ENCODE measurements around the gene EIF3F.

EIF3F gene

DNA sequence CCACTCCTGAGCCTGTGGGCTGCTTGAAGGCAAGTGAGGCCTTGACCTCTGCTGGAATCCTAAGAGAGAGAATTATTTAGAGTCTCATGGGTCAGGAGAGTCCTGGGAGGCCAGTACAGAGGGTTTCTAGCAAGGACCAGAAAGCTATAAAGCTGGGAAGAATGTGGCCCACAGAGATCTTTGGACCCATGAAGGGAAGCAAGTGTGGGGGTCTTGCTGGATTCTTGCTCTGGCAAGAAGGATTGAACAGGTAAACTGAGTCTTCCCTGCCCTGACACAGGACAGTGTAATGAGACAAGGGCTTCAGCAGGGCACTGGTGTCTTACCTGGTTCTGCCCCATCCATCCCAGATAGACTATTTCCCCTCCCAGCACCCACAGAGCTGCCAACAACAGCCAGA is 18.4 kb downstream of the EIF3F start:
- Histone ChIP-seq H3K9me3 (ENCODE audit: control extremely low read depth in 1 of 5, control insufficient read depth in 4 of 5, insufficient read depth in 2 of 5, low read depth in 1 of 5, low read length in 4 of 5) (no peaks in the 10 kb centered on the region), H3K4me3 (ENCODE audit: control insufficient read depth in 1 of 7, extremely low read depth in 1 of 7, insufficient read depth in 4 of 7, low read depth in 2 of 7, low read length in 6 of 7) (no peak overlapping the region), H3K27me3 (replicated peaks in 2 of 5; ENCODE audit: control insufficient read depth in 4 of 5, insufficient read depth in 5 of 5, low read length in 4 of 5) (peaks cover 0 to 2% (median 0%) of the 10 kb centered on the region in 5 experiments), H3K27ac (ENCODE audit: insufficient read depth in 1 of 2, low read depth in 1 of 2, low read length in 2 of 2, poor library complexity in 1 of 2, severe bottlenecking in 2 of 2) (no peak overlapping the region), H3K36me3 (ENCODE audit: control insufficient read depth in 4 of 4, insufficient read depth in 4 of 4, low read length in 3 of 4) (no peaks in the 10 kb centered on the region), H3K4me1 (ENCODE audit: control extremely low read depth in 1 of 4, control insufficient read depth in 4 of 4, insufficient read depth in 4 of 4, low read length in 3 of 4) (no peaks in the 10 kb centered on the region)
- DNase-seq = no peak
- ChIA-PET CTCF (interaction anchor here (1.1 to 11.4 kb wide), 10 partner anchors 11 to 90 kb away, joined by 3 to 429 read pairs (median 8); partner anchors contain the start of genes EIF3F and TUB), POLR2A (no interaction called here)

DNA sequence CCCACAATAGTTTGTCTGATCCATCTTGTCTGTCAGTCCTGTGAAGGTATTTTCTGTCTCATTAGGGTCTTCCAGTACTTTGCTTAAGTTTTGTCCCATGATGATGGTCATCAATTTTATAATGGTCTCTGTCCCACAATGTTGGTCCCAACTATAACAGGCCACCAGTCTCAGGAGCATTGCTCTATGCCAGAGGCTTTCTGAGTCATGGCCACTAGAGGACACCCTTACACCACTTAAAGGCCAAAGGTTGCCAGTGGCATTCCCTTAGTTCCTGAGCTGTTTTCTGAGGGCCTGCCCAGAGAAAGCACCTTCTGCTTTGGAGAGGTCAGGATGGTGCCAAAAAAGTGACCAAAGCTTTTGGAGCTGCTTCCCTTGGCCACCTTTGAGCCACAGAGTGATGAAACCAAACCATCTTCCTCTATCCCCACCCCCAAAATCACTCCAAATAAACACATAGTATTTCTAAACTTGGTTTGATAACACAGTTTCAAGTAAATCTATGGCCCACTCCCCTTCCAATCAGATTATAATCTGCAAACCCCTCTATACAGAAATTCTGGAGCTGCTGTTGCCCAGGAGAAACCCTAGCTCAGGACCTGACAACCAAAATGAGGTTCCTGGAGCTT is 19.3 kb downstream of the EIF3F start:
- Histone ChIP-seq H3K27ac (ENCODE audit: insufficient read depth in 1 of 2, low read depth in 1 of 2, low read length in 2 of 2, poor library complexity in 1 of 2, severe bottlenecking in 2 of 2) (no peak overlapping the region), H3K4me1 (ENCODE audit: control extremely low read depth in 1 of 4, control insufficient read depth in 4 of 4, insufficient read depth in 4 of 4, low read length in 3 of 4) (no peaks in the 10 kb centered on the region), H3K4me3 (ENCODE audit: control insufficient read depth in 1 of 7, extremely low read depth in 1 of 7, insufficient read depth in 4 of 7, low read depth in 2 of 7, low read length in 6 of 7) (no peak overlapping the region), H3K36me3 (ENCODE audit: control insufficient read depth in 4 of 4, insufficient read depth in 4 of 4, low read length in 3 of 4) (no peaks in the 10 kb centered on the region), H3K27me3 (replicated peaks in 2 of 5; ENCODE audit: control insufficient read depth in 4 of 5, insufficient read depth in 5 of 5, low read length in 4 of 5) (peaks cover 0 to 2% (median 0%) of the 10 kb centered on the region in 5 experiments), H3K9me3 (ENCODE audit: control extremely low read depth in 1 of 5, control insufficient read depth in 4 of 5, insufficient read depth in 2 of 5, low read depth in 1 of 5, low read length in 4 of 5) (no peaks in the 10 kb centered on the region)
- POLR2A ChIA-PET = interaction anchor here (0.7 kb wide), 1 partner anchor 87 kb away, joined by 3 read pairs; no protein-coding TSS in a partner anchor
- peak; percentile 51 to 69 (median 61) for DNase-seq
- CTCF ChIA-PET = interaction anchor here (0.7 to 11.4 kb wide), 23 partner anchors 10 to 103 kb away, joined by 3 to 429 read pairs (median 4); partner anchors contain the start of genes EIF3F and TUB

DNA sequence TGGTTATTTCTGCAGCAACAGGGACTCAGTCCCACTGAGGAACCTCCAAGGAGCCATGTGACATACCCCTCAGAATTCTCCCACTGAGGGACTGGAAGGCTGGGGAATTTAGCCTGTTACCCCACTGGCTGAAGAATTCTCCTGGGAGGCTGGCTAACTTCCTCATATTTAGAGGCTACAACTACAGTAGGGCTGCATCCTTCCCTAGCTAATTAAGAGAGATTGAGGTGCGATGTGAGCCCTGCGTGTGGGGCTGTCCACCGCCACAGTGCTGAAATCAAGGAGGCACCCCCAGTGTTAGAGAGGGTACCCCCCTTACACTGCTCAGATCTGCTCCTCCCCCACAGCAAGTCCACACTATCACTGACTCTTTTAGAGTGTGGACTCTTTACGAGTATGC is 21.1 kb downstream of the EIF3F start:
- Histone ChIP-seq H3K36me3 (ENCODE audit: control insufficient read depth in 4 of 4, insufficient read depth in 4 of 4, low read length in 3 of 4) (no peaks in the 10 kb centered on the region), H3K27me3 (replicated peaks in 2 of 5; ENCODE audit: control insufficient read depth in 4 of 5, insufficient read depth in 5 of 5, low read length in 4 of 5) (peaks cover 0 to 2% (median 0%) of the 10 kb centered on the region in 5 experiments), H3K27ac (ENCODE audit: insufficient read depth in 1 of 2, low read depth in 1 of 2, low read length in 2 of 2, poor library complexity in 1 of 2, severe bottlenecking in 2 of 2) (no peak overlapping the region), H3K9me3 (ENCODE audit: control extremely low read depth in 1 of 5, control insufficient read depth in 4 of 5, insufficient read depth in 2 of 5, low read depth in 1 of 5, low read length in 4 of 5) (no peaks in the 10 kb centered on the region), H3K4me3 (ENCODE audit: control insufficient read depth in 1 of 7, extremely low read depth in 1 of 7, insufficient read depth in 4 of 7, low read depth in 2 of 7, low read length in 6 of 7) (no peak overlapping the region), H3K4me1 (ENCODE audit: control extremely low read depth in 1 of 4, control insufficient read depth in 4 of 4, insufficient read depth in 4 of 4, low read length in 3 of 4) (no peaks in the 10 kb centered on the region)
- CTCF ChIA-PET = interaction anchor here (0.6 to 11.4 kb wide), 7 partner anchors 9 to 670 kb away, joined by 3 to 429 read pairs (median 8); no protein-coding TSS in a partner anchor
- WGBS (ENCODE audit: insufficient coverage) = no CpG with 5 or more reads among the region's 4 CpGs
- peak in 2 of 3 donors; percentile 21 to 47 for DNase-seq
- POLR2A ChIA-PET = interaction anchor here (1.2 kb wide), 1 partner anchor 80 kb away, joined by 3 read pairs; no protein-coding TSS in a partner anchor

DNA sequence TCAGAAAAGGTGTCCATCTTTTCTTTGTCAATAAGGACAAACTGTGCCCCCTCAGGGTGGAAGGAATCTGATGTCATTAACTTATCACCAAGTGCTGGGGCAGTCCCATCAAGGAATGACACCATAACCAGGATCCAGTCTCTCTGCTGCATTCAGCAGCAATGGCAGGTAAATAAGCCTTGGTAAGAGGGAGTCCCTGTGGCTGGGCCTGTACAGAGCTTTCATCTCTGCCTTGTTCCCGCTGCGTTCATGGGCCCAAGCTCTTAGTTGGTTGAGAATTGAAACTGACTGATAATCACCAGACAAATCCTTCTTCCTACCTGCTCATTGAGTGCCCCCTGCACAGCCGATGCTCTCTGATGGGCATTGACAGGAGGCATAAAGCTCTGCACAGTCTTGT is 22.7 kb downstream of the EIF3F start:
- Histone ChIP-seq H3K36me3 (ENCODE audit: control insufficient read depth in 4 of 4, insufficient read depth in 4 of 4, low read length in 3 of 4) (no peaks in the 10 kb centered on the region), H3K4me1 (ENCODE audit: control extremely low read depth in 1 of 4, control insufficient read depth in 4 of 4, insufficient read depth in 4 of 4, low read length in 3 of 4) (no peaks in the 10 kb centered on the region), H3K4me3 (ENCODE audit: control insufficient read depth in 1 of 7, extremely low read depth in 1 of 7, insufficient read depth in 4 of 7, low read depth in 2 of 7, low read length in 6 of 7) (no peak overlapping the region), H3K27ac (ENCODE audit: insufficient read depth in 1 of 2, low read depth in 1 of 2, low read length in 2 of 2, poor library complexity in 1 of 2, severe bottlenecking in 2 of 2) (no peak overlapping the region), H3K9me3 (ENCODE audit: control extremely low read depth in 1 of 5, control insufficient read depth in 4 of 5, insufficient read depth in 2 of 5, low read depth in 1 of 5, low read length in 4 of 5) (no peaks in the 10 kb centered on the region), H3K27me3 (replicated peaks in 2 of 5; ENCODE audit: control insufficient read depth in 4 of 5, insufficient read depth in 5 of 5, low read length in 4 of 5) (peaks cover 0 to 5% (median 0%) of the 10 kb centered on the region in 5 experiments)
- ChIA-PET CTCF (interaction anchor here (2.0 to 11.4 kb wide), 3 partner anchors 19 to 85 kb away, joined by 8 to 429 read pairs (median 8); no protein-coding TSS in a partner anchor), POLR2A (no interaction called here)
- 100% methylated on average over 3 of the region's 3 CpGs for WGBS (ENCODE audit: insufficient coverage)
- no peak for DNase-seq

DNA sequence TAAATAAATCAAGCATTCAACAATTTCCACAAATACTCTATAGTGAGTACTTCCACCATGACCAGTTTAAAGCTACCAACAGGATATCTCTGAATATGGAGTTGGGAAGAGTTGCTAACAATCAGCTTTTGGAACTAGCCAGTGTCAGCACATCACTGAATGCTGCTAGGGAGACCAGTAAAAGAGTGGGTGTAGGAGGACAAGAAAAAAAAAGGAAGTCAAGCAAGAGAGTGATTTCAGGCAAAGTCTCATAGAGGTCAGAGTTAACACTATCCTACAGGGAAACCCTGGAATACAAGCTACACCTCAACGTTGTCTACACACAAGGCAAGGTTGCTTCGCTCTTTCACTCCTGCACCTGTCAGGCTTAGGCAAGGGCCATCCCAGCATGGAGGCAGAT is 24.2 kb downstream of the EIF3F start:
- Histone ChIP-seq H3K9me3 (ENCODE audit: control extremely low read depth in 1 of 5, control insufficient read depth in 4 of 5, insufficient read depth in 2 of 5, low read depth in 1 of 5, low read length in 4 of 5) (no peaks in the 10 kb centered on the region), H3K36me3 (ENCODE audit: control insufficient read depth in 4 of 4, insufficient read depth in 4 of 4, low read length in 3 of 4) (no peaks in the 10 kb centered on the region), H3K4me1 (ENCODE audit: control extremely low read depth in 1 of 4, control insufficient read depth in 4 of 4, insufficient read depth in 4 of 4, low read length in 3 of 4) (no peaks in the 10 kb centered on the region), H3K4me3 (ENCODE audit: control insufficient read depth in 1 of 7, extremely low read depth in 1 of 7, insufficient read depth in 4 of 7, low read depth in 2 of 7, low read length in 6 of 7) (no peak overlapping the region), H3K27me3 (replicated peaks in 2 of 5; ENCODE audit: control insufficient read depth in 4 of 5, insufficient read depth in 5 of 5, low read length in 4 of 5) (peaks cover 0 to 8% (median 7%) of the 10 kb centered on the region in 5 experiments), H3K27ac (ENCODE audit: insufficient read depth in 1 of 2, low read depth in 1 of 2, low read length in 2 of 2, poor library complexity in 1 of 2, severe bottlenecking in 2 of 2) (no peak overlapping the region)
- CTCF ChIA-PET = interaction anchor here (1.0 to 11.4 kb wide), 4 partner anchors 8 to 84 kb away, joined by 3 to 429 read pairs (median 4); no protein-coding TSS in a partner anchor
- 79% methylated on average over 2 of the region's 2 CpGs for WGBS (ENCODE audit: insufficient coverage)
- POLR2A ChIA-PET = no interaction called here
- DNase-seq = no peak

DNA sequence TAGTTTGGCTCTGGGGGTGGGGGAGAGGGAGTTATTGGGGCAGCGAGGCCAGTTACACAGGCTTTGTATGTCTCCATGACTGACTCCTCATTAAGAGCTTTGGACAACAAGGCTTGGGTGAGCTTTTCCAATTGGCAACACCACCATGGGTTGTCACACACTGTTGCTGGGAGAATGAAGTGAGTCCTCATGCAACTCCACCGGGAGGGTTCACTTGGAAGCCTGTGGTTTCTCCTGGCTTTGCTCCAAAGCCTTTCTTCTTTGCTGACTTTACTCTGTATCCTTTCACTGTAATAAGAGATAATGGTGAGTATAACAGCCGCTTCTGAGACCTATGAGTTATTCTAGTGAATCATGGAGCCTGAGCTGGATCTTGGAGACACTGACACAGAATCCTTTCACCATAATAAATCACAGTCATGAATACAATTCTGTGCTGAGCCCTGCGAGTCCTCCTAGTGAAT is 24.9 kb downstream of the EIF3F start:
- ChIA-PET POLR2A (no interaction called here), CTCF (interaction anchor here (0.9 to 11.4 kb wide), 4 partner anchors 9 to 83 kb away, joined by 3 to 429 read pairs (median 4); no protein-coding TSS in a partner anchor)
- Histone ChIP-seq H3K4me1 (ENCODE audit: control extremely low read depth in 1 of 4, control insufficient read depth in 4 of 4, insufficient read depth in 4 of 4, low read length in 3 of 4) (no peaks in the 10 kb centered on the region), H3K9me3 (ENCODE audit: control extremely low read depth in 1 of 5, control insufficient read depth in 4 of 5, insufficient read depth in 2 of 5, low read depth in 1 of 5, low read length in 4 of 5) (no peaks in the 10 kb centered on the region), H3K36me3 (ENCODE audit: control insufficient read depth in 4 of 4, insufficient read depth in 4 of 4, low read length in 3 of 4) (no peaks in the 10 kb centered on the region), H3K27me3 (replicated peaks in 2 of 5; ENCODE audit: control insufficient read depth in 4 of 5, insufficient read depth in 5 of 5, low read length in 4 of 5) (peaks cover 0 to 14% (median 14%) of the 10 kb centered on the region in 5 experiments), H3K27ac (ENCODE audit: insufficient read depth in 1 of 2, low read depth in 1 of 2, low read length in 2 of 2, poor library complexity in 1 of 2, severe bottlenecking in 2 of 2) (no peak overlapping the region), H3K4me3 (ENCODE audit: control insufficient read depth in 1 of 7, extremely low read depth in 1 of 7, insufficient read depth in 4 of 7, low read depth in 2 of 7, low read length in 6 of 7) (no peak overlapping the region)
- DNase-seq = no peak
- WGBS (ENCODE audit: insufficient coverage) = 90% methylated on average over 1 of the region's 4 CpGs

DNA sequence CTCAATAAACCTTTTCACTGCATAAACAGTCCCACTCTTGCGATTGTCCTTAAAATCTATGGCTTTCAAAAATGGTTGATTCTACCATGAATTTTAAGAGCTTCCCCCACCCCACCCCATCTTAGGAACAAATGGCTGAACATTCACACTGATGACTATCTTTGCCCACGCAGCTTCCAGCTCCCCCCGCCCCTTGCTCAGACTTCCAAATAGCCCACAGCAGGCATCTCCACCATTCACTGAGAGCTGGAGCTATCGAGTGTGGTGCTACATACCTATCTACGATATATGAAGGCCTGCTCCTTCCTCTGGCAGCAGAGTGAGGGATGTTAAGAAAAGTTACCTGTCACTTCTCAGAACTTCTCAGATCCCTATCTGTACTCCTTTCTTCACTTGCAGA is 26.7 kb downstream of the EIF3F start:
- H3K27me3 ChIP-seq (replicated peaks in 2 of 5; ENCODE audit: control insufficient read depth in 4 of 5, insufficient read depth in 5 of 5, low read length in 4 of 5) = peaks cover 6 to 32% (median 24%) of the 10 kb centered on the region in 5 experiments
- ChIA-PET CTCF (interaction anchor here (0.9 to 6.4 kb wide), 3 partner anchors 6 to 86 kb away, joined by 3 to 53 read pairs (median 9); no protein-coding TSS in a partner anchor), POLR2A (no interaction called here)
- no peak overlapping the region for H3K4me3 ChIP-seq (ENCODE audit: control insufficient read depth in 1 of 7, extremely low read depth in 1 of 7, insufficient read depth in 4 of 7, low read depth in 2 of 7, low read length in 6 of 7)
- no peaks in the 10 kb centered on the region for H3K36me3 ChIP-seq (ENCODE audit: control insufficient read depth in 4 of 4, insufficient read depth in 4 of 4, low read length in 3 of 4)
- H3K4me1 ChIP-seq (ENCODE audit: control extremely low read depth in 1 of 4, control insufficient read depth in 4 of 4, insufficient read depth in 4 of 4, low read length in 3 of 4) = peaks cover 0 to 5% (median 2%) of the 10 kb centered on the region in 4 experiments
- no peak for DNase-seq
- WGBS (ENCODE audit: insufficient coverage) = 87% methylated on average over 5 of the region's 5 CpGs
- no peak overlapping the region for H3K27ac ChIP-seq (ENCODE audit: insufficient read depth in 1 of 2, low read depth in 1 of 2, low read length in 2 of 2, poor library complexity in 1 of 2, severe bottlenecking in 2 of 2)
- peaks cover 0 to 4% (median 0%) of the 10 kb centered on the region in 5 experiments for H3K9me3 ChIP-seq (ENCODE audit: control extremely low read depth in 1 of 5, control insufficient read depth in 4 of 5, insufficient read depth in 2 of 5, low read depth in 1 of 5, low read length in 4 of 5)
